ENCODE measurements around the gene SLC25A19.

SLC25A19 gene

GRCh38 chr17:75289115-75289831 is at the start of gene SLC25A19:
SLC25A19 (minus strand) TSS chr17:75289433; CDS start chr17:75286764, 2,669 bp downstream.
- DNase-seq (ENCODE audit: low read depth in 2 of 2): peak; percentile 89 to 94

DNA sequence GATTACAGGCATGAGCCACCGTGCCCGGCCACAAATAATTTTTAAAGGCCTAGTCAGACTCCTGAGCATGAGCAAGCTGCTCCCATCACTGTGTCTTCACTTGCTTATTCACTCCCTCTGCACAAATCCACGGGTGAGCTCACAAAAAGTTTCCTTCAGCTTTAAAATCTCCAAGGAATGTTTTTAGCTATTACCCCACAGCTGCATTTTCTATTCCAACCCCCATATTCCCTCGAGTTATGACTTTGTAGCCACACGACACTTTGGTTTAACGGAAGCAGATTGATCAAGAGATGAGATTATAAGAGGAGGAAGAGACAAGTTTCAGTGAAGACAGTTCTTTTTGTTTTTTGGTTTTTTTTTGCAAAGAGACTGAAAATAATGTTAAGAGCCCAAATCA is 49.1 kb upstream of the SLC25A19 start:
- no peak for DNase-seq (ENCODE audit: low read depth in 2 of 2)

DNA sequence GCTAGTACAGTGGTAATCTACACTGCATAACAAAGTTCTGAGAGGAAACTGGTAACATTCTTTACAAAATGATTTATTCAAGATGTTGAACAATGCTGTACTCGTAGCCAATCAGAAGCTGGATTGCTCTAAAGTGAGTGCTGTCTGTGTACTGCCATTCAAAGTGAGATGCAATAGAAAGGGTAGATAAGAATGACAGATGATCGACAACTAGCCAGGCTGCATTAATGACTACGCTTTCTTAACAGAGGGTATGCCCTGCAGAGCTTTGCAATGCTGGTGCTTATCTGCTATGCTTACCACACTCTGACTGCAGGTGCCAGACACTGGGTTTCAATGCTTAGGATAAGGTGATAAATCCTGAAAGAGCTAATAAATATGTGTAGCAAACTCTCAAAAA is 46.1 kb upstream of the SLC25A19 start:
- no peak for DNase-seq (ENCODE audit: low read depth in 2 of 2)

DNA sequence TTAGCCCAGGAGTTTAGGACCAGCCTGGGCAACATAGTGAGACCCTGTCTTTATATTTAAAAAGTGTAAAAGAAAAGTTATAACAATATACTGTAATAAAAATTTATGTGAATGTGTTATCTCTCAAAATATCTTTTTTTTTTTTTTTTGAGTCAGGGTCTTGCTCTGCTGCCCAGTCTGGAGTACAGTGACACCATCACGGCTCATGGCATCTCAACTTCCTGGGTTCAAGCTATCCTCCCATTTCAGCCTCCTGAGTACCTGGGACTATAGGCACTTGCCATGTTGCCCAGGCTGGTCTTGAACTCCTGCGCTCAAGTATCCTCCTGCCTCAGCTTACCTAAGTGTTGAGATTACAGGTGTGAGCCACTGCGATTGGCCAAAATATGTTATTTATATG is 45.5 kb upstream of the SLC25A19 start:
- no peak for DNase-seq (ENCODE audit: low read depth in 2 of 2)

- no peak for DNase-seq (ENCODE audit: low read depth in 2 of 2)
Measured at GRCh38 chr17:75331671-75332070, 42.4 kb upstream of the SLC25A19 start.

DNA sequence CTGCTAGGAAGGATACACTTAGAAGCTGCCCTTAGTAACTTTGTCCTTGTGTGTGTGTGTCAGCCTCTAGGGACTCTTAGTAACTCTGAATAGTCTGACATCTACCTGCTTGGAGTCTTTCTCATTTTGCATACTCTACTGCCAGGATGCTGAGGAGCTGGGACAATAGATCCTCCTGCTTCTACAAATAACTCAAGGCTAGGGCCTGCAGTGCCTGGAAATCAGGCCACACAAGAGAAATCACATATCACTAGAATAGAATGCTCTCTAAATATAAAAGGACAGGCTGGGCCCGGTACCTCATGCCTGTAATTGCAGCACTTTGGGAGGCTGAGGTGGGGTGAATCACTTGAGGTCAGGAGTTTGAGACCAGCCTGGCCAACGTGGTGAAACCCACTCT is 38.5 kb upstream of the SLC25A19 start:
- no peak for DNase-seq (ENCODE audit: low read depth in 2 of 2)

DNA sequence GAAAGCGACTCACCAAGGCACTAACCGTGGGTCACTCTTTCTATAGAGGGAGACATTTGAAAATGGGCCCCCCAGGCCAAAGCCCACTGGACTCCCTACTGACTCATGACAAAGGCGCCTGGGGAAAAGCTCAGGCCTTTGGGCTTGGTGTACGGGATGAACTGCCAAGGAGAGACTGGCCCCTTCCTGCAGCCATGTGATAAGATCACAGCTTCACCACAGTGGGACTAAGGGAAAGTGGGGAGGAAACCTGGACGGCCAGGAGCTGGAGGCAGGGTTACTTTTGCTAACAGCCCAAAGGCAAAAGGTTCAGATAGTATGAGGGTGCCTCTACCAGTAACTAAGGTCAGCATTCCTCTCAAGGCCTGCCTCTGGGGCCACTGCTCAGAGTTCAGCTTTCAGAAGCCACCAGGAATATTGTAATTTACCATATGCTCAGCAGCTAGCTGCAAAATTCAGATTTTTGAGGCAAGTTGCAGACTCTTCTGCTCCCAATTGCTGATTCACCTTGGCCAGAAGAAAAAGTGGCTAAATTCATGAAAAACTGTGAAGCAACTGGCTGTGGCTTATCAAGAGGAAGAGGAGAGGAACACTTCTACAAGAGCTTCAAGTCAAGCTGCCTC is 37.1 kb upstream of the SLC25A19 start:
- no peak for DNase-seq (ENCODE audit: low read depth in 2 of 2)

- DNase-seq (ENCODE audit: low read depth in 2 of 2): no peak
Measured at GRCh38 chr17:75325827-75326225, 36.6 kb upstream of the SLC25A19 start.

DNA sequence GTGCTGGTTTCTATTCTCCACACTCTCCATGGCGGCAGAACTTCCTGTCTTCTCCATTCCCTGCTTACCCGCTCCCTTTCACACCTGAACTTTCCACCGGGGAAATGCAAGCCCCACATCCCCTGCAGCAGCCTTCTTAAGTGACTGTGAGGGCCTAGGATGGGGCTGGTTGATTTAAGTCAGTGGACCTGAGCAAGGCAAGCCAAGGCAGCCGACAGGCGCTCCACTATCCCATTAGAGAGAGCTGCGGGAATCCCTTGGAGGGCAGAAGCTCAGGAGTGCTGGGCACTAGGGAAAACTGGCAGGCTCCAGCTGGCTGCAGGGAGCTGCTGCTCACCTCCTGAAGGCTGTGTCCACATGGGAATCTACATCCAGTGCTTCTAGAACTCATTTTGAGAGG is 36.1 kb upstream of the SLC25A19 start:
- DNase-seq (ENCODE audit: low read depth in 2 of 2): no peak

DNA sequence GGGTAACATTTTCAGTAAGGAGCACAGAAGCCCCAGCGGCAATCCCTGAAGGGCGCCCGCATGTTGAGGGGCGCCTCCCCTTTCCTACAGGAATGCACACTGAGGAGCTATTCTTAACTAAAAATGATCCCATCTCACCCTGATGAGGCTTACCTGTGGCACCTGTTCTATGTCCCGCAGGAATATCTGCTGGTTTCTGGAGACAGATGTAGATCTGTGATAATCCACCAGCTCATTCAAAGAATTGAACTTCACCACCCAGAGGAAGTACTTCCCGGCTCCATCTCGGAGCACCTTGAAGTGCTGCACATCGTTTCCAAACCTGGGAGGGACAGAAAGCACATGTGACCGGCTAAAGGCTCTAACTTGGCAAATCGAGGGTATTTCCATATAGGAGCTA is 32.3 kb upstream of the SLC25A19 start:
- no peak for DNase-seq (ENCODE audit: low read depth in 2 of 2)

GRCh38 chr17:75319904-75320691 is 30.9 kb upstream of the SLC25A19 start:
- DNase-seq (ENCODE audit: low read depth in 2 of 2): no peak

- DNase-seq (ENCODE audit: low read depth in 2 of 2): no peak
Measured at GRCh38 chr17:75318615-75319222, 29.5 kb upstream of the SLC25A19 start.

DNA sequence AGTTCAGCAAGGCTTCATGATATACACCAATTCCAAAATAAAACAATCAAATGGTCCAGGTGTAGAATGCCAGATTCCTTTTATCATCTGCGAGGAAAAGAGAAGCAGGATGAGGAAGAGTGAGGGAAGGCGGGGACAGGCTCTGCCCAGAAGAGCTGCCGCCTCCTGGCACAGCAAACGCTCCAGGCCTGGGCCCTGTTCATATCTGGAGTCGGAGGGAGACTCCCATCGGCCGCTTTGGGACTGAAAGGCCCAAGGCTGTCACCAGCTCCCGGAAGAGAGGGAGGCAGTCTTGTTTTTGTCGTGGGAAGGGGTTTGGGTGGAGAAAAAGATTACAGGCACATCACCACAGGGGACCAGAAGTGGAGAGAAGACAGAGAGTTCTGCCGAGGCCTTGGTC is 29.0 kb upstream of the SLC25A19 start:
- no peak for DNase-seq (ENCODE audit: low read depth in 2 of 2)

- no peak for DNase-seq (ENCODE audit: low read depth in 2 of 2)
Measured at GRCh38 chr17:75317671-75318070, 28.4 kb upstream of the SLC25A19 start.

GRCh38 chr17:75316253-75316652 is 27.0 kb upstream of the SLC25A19 start:
- DNase-seq (ENCODE audit: low read depth in 2 of 2): no peak

DNA sequence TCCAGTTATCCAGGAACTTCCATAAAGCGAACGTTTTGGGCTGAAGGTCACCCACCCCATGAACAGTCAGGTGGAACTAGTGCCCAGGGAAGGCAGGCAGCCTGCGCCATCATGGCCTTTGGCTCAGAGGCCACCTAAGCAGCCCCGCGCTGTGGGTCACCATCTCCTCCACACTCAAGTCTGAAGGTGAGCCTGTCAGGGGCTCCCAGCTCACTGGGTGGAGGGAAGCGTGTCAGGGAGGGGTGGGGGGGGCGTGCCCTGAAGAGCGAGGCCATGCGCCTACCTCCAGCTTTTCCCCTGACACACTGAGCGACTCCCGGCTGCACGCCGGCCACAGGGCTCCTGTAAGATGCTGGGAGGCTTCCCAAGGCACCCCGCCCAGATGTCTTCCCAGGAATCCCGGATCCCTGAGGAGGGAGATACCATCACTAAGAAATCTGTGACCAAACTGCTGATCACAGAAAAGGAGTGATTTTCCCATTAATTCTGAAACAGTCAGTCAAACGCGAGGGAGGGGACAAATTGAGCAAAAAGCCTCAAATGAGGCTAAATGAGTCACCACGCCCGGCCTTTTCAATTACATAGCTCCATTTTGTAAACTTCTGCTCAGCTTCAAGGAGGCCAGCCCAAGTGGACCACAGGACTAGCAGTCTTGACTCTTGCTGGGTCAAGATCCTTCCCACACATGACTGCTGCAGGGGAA is 26.5 kb upstream of the SLC25A19 start:
- no peak for DNase-seq (ENCODE audit: low read depth in 2 of 2)

GRCh38 chr17:75313941-75314551 is 24.8 kb upstream of the SLC25A19 start:
- no peak for DNase-seq (ENCODE audit: low read depth in 2 of 2)

GRCh38 chr17:75308732-75309629 is 19.7 kb upstream of the SLC25A19 start:
- no peak for DNase-seq (ENCODE audit: low read depth in 2 of 2)

GRCh38 chr17:75307957-75308731 is 18.9 kb upstream of the SLC25A19 start:
- no peak for DNase-seq (ENCODE audit: low read depth in 2 of 2)
